ENCODE measurements around the gene ARL6IP5. TPM values are rescaled to one million over a fixed set of nuclear protein-coding genes. Genes with fewer than 3 reads are reported as not detected.

The ARL6IP5 gene
- total and polyA plus RNA-seq, 2 of the 13 experiments (the other 11 are each of a cell fraction or from before 2014, with no cell fraction given) = 23.7 to 29.6 TPM

GRCh38 chr3:69121513-69121912 lies 36.8 kb downstream of the ARL6IP5 start (continued):
- TF ChIP-seq MXD1 (CRISPR knock-in tag; IDR thresholded peaks at IDR 0.05) (no peak), ZFP91 (CRISPR knock-in tag; IDR thresholded peaks at IDR 0.05; ENCODE audit: borderline replicate concordance) (no peak), ZNF605 (CRISPR knock-in tag; IDR thresholded peaks at IDR 0.05) (no peak), GLMP (CRISPR knock-in tag; IDR thresholded peaks at IDR 0.05; ENCODE audit: borderline replicate concordance) (no peak)

DNA sequence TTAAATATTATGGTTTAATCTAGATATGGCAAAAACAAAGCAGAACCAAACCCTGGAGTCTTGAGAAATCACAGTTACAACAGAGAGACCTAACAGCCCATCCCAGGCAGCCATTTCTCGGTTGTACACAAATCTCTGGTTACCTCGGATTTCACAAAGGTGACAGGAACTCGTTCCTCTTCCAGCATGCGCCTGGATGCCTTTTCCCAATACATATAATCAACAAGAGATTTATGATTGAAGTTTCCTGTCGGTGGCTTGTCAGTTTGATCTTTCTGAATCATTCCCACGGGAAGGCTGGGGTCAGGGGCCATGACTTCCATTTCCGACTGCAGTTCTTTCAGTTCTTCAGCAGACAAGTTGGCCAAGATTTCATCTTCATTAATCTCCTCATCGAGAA lies 37.2 kb downstream of the ARL6IP5 start:
- BruUV-seq (replicated peaks) = no TSS peak
- WGBS (ENCODE audit: low lambda C conversion rate) = 16% methylated on average over 8 of the region's 8 CpGs
- Histone ChIP-seq H3K27me3 (ENCODE audit: control insufficient read depth in 1 of 2, insufficient read depth in 2 of 2, low read length in 2 of 2) (peaks cover 0 to under 1% of the 10 kb centered on the region in 2 experiments; a peak in 1 of 5 replicates), H3K4me1 (ENCODE audit: insufficient read depth, low read length) (no peaks in the 10 kb centered on the region), H3K4me3 (replicated peaks in 1 of 3; ENCODE audit: insufficient read depth in 1 of 3, low read depth in 2 of 3, low read length in 3 of 3) (no peak overlapping the region; a peak in 1 of 6 replicates), H3K79me2 (ENCODE audit: insufficient read depth, low read length) (no peaks in the 10 kb centered on the region), H2AFZ (ENCODE audit: low read length) (no peak overlapping the region), H4K20me1 (ENCODE audit: insufficient read depth, low read length) (no peaks in the 10 kb centered on the region), H3K9ac (ENCODE audit: insufficient read depth, low read depth, low read length) (no peak overlapping the region), H3K9me3 (ENCODE audit: low read length) (no peaks in the 10 kb centered on the region), H3K27ac (ENCODE audit: extremely low read length, insufficient read depth, low read length) (no peak overlapping the region), H3K4me2 (ENCODE audit: low read depth, low read length) (0 out of 2 replicates have a peak overlapping the region, but pooled peaks have one; percentile 19), H3K36me3 (replicated peaks in 1 of 2; ENCODE audit: control insufficient read depth in 1 of 2, insufficient read depth in 2 of 2, low read length in 2 of 2) (no peaks in the 10 kb centered on the region)
- TF ChIP-seq ZNF543 (CRISPR knock-in tag; IDR thresholded peaks at IDR 0.05) = no peak
- no peak for TF ChIP-seq DMAP1 (CRISPR knock-in tag; IDR thresholded peaks at IDR 0.05)
- TF ChIP-seq SIN3B (IDR thresholded peaks at IDR 0.05; ENCODE audit: low read length) = no peak
- no peak for TF ChIP-seq ZFYVE20 (CRISPR knock-in tag; IDR thresholded peaks at IDR 0.05; ENCODE audit: borderline replicate concordance, low read depth)
- no peak for TF ChIP-seq ATM (IDR thresholded peaks at IDR 0.05; ENCODE audit: borderline replicate concordance)
- TF ChIP-seq ZNF510 (CRISPR knock-in tag; IDR thresholded peaks at IDR 0.05; ENCODE audit: low read depth) = no peak
- no peak for TF ChIP-seq SP5 (CRISPR knock-in tag; IDR thresholded peaks at IDR 0.05; ENCODE audit: borderline replicate concordance, low read depth)
- TF ChIP-seq EP300 (IDR thresholded peaks at IDR 0.05; ENCODE audit: low read depth in 2 of 2, low read length in 2 of 2) = no peak
- TF ChIP-seq EP300 (CRISPR knock-in tag; IDR thresholded peaks at IDR 0.05; ENCODE audit: borderline replicate concordance) = no peak
- FAIRE-seq = no peak
- no peak for ATAC-seq
- ChIA-PET CTCF (ENCODE audit: low intra/inter-chr PET ratio, low total read pairs) (interaction anchor here (0.7 to 2.4 kb wide), 3 partner anchors 184 to 549 kb away, joined by 4 to 18 read pairs (median 9); no protein-coding TSS in a partner anchor), POLR2A (no interaction called here)
- intact Hi-C loops (cut with micrococcal nuclease; ENCODE audit: unreplicated experiment) = loop anchor here (1.0 to 5.0 kb wide), 3 partner anchors 185 to 303 kb away; no protein-coding TSS in a partner anchor
- in situ Hi-C loops (cut with HindIII; ENCODE audit: extremely low pct_ligation_motif_present, low pct_unique_long_range_greater_than_20kb) = loop anchor here (25.0 kb wide), 1 partner anchor 540 kb away; no protein-coding TSS in a partner anchor
- DNase-seq (ENCODE audit: low spot score) = no peak

Data from HepG2 (cell line).